ENCODE data around the gene PTK6.

Gene PTK6

DNA sequence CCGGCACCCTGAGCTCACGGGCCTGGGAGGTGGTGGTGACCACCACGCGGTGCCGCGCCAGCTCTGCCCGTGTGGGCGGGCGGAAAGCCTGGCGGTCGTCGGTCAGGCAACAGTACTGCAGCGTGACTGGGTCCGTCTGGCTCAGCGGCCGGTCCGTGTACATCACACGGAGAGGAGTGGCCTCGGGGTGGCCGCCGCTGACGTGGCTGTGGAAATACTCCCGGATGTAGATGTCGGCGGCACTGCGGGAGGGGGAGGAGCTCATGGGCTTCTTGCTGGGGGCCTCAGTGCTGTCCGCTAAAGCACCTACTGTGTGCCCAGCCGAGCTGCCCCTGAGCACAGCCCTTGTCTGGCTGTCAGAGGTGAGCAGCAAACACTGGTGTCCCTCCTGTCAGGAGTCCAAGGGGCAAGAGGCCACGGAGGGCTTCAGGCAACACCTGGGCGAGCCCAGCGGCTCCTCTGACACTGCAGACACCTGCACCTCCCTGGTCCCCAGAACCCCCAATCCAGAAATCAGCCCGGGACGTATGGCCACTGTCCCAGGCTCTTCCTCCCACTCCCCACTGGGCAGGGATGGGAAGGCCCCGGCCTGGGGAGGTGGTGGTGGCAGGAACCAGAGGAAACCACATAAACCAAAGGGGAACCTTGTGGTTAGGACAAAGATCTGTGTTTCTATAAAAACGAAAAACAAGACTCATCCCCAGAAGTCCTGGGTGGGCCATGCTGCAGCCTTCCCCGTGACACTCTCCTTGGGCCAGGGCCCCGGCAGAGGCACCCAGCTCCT lies 30.4 kb upstream of the PTK6 start:
- Histone ChIP-seq H3K9ac (ENCODE audit: low read length) (no peak overlapping the region), H3K9me3 (ENCODE audit: control insufficient read depth, low read depth, low read length) (no peaks in the 10 kb centered on the region), H3K27ac (ENCODE audit: low read length) (no peak overlapping the region), H3K27me3 (ENCODE audit: control insufficient read depth, insufficient read depth, low read length) (no peaks in the 10 kb centered on the region), H3K4me1 (ENCODE audit: control insufficient read depth, low read depth, low read length) (no peaks in the 10 kb centered on the region), H3K36me3 (ENCODE audit: control insufficient read depth, low read depth, low read length) (no peaks in the 10 kb centered on the region), H3K4me3 (ENCODE audit: low read length) (no peak overlapping the region)

DNA sequence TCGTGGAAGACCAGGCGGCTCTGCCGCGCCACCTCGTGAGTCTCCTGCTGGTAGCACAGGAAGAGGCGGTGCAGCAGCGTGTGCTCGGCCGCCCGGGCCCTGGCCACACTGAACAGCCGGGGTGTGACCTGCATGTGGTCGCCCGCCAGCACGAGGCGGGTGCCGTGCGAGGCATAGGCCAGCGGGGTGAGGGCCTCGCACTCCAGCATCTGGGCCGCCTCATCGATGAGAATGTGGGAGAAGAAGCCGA lies 29.9 kb upstream of the PTK6 start:
- Histone ChIP-seq H3K36me3 (ENCODE audit: control insufficient read depth, low read depth, low read length) (no peaks in the 10 kb centered on the region), H3K9me3 (ENCODE audit: control insufficient read depth, low read depth, low read length) (no peaks in the 10 kb centered on the region), H3K4me1 (ENCODE audit: control insufficient read depth, low read depth, low read length) (no peaks in the 10 kb centered on the region), H3K27me3 (ENCODE audit: control insufficient read depth, insufficient read depth, low read length) (no peaks in the 10 kb centered on the region), H3K27ac (ENCODE audit: low read length) (no peak overlapping the region), H3K9ac (ENCODE audit: low read length) (no peak overlapping the region), H3K4me3 (ENCODE audit: low read length) (no peak overlapping the region)

DNA sequence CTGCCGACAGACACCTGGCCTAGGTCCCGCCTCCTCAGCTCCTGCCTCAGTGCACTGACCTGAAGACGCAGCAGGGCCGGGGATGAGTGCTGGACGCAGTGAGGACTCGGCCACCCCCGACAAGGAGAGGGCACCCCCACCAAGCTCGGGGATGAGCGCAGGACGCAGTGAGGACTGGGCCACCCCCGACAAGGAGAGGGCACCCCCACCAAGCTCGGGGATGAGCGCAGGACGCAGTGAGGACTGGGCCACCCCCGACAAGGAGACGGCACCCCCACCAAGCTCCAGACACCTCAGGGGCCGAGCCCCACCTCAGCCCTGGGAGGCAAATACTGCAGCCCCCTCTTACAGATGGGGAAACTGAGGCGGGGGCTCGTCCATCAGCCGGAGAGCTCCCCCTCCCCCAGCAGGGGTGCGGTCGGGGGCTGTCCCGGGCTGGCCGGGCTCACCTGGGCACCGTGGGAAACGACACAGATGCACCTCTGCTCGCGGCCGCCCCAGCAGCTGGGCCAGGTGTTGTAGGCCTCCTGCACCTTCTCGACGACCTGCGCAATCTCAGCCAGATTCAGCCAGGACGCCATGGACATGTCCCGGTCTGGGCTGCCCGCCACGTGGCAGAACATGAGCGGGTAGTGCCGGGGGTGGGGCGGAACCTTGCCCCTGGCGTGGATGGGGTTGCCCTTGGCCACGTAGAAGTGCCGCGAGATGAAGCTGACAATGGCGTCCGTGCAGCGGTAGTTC lies 29.4 kb upstream of the PTK6 start:
- Histone ChIP-seq H3K36me3 (ENCODE audit: control insufficient read depth, low read depth, low read length) (no peaks in the 10 kb centered on the region), H3K4me1 (ENCODE audit: control insufficient read depth, low read depth, low read length) (no peaks in the 10 kb centered on the region), H3K27ac (ENCODE audit: low read length) (no peak overlapping the region), H3K27me3 (ENCODE audit: control insufficient read depth, insufficient read depth, low read length) (no peaks in the 10 kb centered on the region), H3K4me3 (ENCODE audit: low read length) (no peak overlapping the region), H3K9ac (ENCODE audit: low read length) (no peak overlapping the region), H3K9me3 (ENCODE audit: control insufficient read depth, low read depth, low read length) (no peaks in the 10 kb centered on the region)

DNA sequence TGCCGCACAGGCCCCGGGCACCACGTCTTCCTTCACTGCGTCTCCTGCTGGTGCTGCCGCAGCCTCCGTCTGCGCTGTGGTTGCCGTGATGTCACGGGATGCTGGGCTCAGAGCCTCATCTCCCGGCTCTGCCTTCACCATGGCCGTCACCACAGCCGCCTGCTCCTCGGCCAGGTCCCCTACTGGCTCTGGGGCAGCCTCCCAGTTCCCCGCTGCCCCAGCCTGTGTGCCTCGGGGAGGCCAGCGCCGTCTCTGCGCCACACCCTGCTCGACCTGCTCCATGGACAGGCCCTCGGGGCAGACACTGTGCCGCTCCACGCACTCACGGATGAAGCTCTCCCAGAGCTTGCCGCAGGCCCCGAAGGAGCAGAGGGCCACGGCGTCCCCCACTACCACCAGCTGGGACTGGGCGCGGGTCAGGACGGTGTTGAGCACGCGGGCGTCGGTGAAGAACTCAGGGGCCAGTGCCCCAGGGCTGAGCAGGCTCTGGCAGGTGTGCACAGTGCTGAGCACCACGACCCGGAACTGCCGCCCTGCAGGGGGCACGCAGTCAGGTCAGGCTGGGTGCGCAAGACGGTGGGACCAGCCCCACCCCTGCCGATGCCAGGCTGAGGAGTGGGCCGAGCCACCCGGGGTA lies 28.6 kb upstream of the PTK6 start:
- Histone ChIP-seq H3K4me1 (ENCODE audit: control insufficient read depth, low read depth, low read length) (no peaks in the 10 kb centered on the region), H3K4me3 (ENCODE audit: low read length) (no peak overlapping the region), H3K27me3 (ENCODE audit: control insufficient read depth, insufficient read depth, low read length) (no peaks in the 10 kb centered on the region), H3K9me3 (ENCODE audit: control insufficient read depth, low read depth, low read length) (no peaks in the 10 kb centered on the region), H3K36me3 (ENCODE audit: control insufficient read depth, low read depth, low read length) (no peaks in the 10 kb centered on the region), H3K27ac (ENCODE audit: low read length) (no peak overlapping the region), H3K9ac (ENCODE audit: low read length) (no peak overlapping the region)

DNA sequence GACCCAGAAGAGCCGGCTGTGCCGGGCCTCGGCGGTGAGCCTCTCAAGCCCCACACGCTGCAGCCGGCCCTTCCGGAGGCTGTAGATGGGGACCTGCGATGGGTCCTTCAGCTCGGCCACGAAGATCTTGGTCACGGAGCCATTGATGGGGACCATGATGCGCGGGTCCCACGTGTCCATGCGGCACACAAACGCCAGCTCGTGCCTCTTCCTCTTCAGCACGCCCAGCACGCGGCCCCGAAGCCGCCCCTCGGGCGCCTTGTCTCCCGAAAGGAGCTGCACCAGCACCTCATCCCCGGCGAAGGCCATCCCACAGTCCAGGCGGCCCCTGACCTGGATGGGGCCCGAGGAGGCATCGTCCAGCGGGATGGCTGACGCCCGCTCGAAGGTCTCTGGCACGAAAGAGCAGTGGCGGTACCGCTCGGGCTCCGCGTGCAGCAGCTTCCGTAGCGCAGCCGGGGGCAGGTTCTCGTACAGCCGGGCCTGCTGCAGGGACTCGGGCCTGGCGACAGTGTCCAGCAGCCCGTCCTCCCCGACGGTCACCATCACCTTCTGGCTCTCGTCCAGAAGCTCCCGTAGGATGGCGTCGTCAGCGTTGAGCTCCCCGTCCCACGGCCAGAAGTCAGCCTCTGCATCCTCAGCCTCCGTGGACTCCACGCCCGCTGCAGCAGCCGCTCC lies 28.0 kb upstream of the PTK6 start:
- Histone ChIP-seq H3K36me3 (ENCODE audit: control insufficient read depth, low read depth, low read length) (no peaks in the 10 kb centered on the region), H3K9me3 (ENCODE audit: control insufficient read depth, low read depth, low read length) (no peaks in the 10 kb centered on the region), H3K4me1 (ENCODE audit: control insufficient read depth, low read depth, low read length) (no peaks in the 10 kb centered on the region), H3K9ac (ENCODE audit: low read length) (no peak overlapping the region), H3K4me3 (ENCODE audit: low read length) (no peak overlapping the region), H3K27ac (ENCODE audit: low read length) (no peak overlapping the region), H3K27me3 (ENCODE audit: control insufficient read depth, insufficient read depth, low read length) (no peaks in the 10 kb centered on the region)

DNA sequence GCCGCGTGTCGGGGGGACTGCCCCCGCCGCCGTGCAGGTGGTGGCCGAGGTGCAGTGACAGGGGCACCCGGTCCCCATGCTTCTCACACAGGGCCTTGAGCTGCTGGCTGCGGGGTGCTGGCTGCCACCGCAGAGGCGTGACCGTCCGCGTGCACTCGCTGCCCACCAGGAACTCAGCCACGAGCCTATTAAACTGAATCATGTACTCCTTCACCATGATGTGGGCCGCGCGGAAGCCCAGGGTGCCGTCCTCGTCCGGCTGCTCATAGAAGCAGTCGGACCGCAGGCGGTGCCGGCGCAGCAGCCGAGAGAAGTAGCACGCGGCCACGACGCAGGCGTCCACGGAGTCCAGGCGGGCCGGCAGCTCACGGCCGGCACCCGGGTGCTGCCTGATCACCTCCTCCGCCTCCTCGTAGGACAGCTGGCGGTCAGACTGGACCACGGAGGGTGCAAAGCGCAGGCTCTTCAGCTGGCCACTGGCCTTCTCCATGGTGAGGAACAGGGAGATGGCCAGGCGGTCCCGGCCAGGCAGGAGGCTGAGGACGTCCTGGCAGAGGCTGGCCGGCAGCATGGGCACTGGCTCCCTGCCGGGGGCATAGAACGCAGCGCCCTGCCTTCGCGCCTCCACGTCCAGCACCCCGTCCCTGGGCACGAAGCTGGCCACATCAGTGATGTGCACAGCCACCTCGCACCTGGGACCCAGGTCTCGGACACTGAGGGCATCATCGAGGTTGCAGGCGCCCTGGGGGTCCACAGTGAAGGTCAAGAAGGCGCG lies 27.0 kb upstream of the PTK6 start:
- no peak overlapping the region for H3K27ac ChIP-seq (ENCODE audit: low read length)
- no peaks in the 10 kb centered on the region for H3K36me3 ChIP-seq (ENCODE audit: control insufficient read depth, low read depth, low read length)
- H3K4me1 ChIP-seq (ENCODE audit: control insufficient read depth, low read depth, low read length), result no peaks in the 10 kb centered on the region
- no peak overlapping the region for H3K4me3 ChIP-seq (ENCODE audit: low read length)
- H3K9me3 ChIP-seq (ENCODE audit: control insufficient read depth, low read depth, low read length), result no peaks in the 10 kb centered on the region
- H3K27me3 ChIP-seq (ENCODE audit: control insufficient read depth, insufficient read depth, low read length), result no peaks in the 10 kb centered on the region
- no peak overlapping the region for H3K9ac ChIP-seq (ENCODE audit: low read length)

DNA sequence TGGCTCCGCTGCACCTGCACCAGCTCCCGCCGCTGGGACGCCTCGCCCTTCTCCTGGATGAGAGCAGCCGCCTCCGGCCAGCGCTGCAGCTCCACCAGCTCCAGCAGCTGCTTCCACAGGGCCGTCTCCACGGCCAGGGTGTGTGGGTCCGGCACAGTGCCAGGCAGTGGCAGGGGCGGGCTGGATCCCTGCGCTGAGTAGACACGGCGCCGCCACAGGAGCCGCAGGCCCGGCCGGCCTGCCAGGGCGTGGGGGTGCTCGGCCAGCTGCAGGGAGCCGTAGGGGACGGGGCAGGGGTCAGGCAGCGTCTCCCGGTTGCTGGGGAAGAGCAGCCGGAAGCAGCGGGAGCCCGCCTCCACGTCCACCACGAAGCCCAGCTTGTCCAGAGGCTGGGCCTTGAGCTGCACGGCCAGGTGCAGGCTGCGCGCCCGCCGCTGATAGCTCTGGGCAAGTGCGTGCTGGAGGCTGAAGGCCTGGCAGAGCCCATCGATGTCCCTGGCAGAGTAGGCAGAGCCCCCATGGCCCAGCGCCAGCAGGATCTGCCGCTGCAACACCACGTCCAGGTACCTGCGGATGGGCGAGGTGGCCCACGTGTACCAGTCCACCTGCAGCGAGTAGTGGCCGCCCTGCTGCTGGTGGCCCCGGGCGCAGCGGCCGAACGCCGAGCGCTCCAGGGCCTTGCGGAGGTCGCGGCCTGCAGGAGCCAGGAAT lies 26.2 kb upstream of the PTK6 start:
- Histone ChIP-seq H3K9ac (ENCODE audit: low read length) (no peak overlapping the region), H3K27ac (ENCODE audit: low read length) (no peak overlapping the region), H3K36me3 (ENCODE audit: control insufficient read depth, low read depth, low read length) (no peaks in the 10 kb centered on the region), H3K4me1 (ENCODE audit: control insufficient read depth, low read depth, low read length) (no peaks in the 10 kb centered on the region), H3K27me3 (ENCODE audit: control insufficient read depth, insufficient read depth, low read length) (no peaks in the 10 kb centered on the region), H3K9me3 (ENCODE audit: control insufficient read depth, low read depth, low read length) (no peaks in the 10 kb centered on the region), H3K4me3 (ENCODE audit: low read length) (no peak overlapping the region)

DNA sequence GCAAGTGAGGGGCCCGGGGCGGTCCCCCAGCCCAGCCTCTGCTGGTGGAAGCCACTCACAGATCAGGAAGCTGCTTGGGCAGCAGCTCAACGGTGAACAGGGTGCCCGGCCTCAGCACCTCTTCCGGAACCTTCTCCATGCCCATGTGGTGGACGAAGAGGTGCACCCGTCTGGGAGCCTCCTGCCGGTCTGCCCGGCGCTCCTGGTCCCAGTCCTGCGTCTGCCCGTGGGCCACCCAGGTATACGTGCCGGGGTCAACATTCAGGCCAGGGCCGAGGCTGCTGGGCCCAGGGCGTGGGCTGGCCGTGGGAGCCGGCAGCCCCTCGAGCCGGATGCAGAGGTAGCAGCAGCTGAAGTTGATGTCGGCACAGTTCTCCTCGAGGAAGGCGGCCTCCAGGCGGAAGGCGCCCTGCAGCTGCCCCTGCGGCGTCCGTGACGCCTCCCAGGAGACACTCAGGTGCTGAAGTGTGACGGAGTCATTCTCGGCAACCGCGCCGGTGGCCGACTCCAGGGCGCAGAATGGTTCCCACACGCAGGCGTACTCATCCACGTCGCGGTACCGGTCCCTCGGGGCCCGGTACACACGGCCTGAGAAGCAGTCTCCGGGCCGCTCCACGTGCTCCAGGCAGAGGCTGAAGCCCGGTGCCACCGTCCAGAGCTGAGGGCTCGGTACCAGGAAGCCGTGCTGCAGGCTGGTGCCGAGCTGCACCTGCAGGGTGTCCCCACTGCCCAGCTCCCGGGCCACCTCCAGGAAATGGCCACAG lies 25.5 kb upstream of the PTK6 start:
- Histone ChIP-seq H3K4me1 (ENCODE audit: control insufficient read depth, low read depth, low read length) (no peaks in the 10 kb centered on the region), H3K4me3 (ENCODE audit: low read length) (no peak overlapping the region), H3K9me3 (ENCODE audit: control insufficient read depth, low read depth, low read length) (no peaks in the 10 kb centered on the region), H3K9ac (ENCODE audit: low read length) (no peak overlapping the region), H3K27ac (ENCODE audit: low read length) (no peak overlapping the region), H3K27me3 (ENCODE audit: control insufficient read depth, insufficient read depth, low read length) (no peaks in the 10 kb centered on the region), H3K36me3 (ENCODE audit: control insufficient read depth, low read depth, low read length) (no peaks in the 10 kb centered on the region)

DNA sequence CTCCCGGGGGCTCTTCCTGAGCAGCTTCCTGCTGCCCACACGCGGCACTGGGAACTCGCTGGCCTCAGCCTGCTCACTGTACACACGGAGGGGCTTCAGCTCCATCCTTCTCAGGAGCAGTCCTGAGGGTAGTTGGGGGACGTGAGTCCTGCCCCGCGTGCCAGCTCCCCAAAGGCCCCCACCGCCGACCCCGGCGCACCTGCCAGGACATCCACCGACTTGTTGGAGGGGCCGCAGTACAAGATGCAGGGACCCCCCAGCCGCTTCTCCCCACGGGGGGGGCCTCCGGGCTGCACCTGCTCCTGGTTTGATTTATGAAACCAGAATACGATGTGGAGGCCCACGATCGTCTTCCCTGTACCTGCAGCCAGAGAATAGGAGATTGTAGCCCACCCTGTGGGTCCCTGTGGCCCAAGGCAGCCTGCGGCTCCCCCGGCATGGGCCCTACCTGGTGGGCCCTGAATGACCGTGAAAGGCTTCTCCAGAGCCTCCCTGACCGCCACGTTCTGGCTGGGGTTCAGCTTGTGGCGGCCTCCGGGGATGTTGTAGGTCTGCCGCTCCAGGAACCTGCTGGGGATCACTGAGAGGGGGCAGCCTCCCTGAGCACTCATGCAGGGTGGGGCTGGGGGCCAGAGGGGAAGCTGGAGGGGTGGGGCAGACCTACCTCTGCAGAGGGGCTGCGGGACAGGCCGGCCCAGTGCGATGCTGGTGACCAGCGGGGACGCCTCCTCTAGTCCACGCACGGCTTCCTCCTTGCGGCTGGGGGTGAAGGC lies 24.6 kb upstream of the PTK6 start:
- no peaks in the 10 kb centered on the region for H3K36me3 ChIP-seq (ENCODE audit: control insufficient read depth, low read depth, low read length)
- no peaks in the 10 kb centered on the region for H3K4me1 ChIP-seq (ENCODE audit: control insufficient read depth, low read depth, low read length)
- no peaks in the 10 kb centered on the region for H3K27me3 ChIP-seq (ENCODE audit: control insufficient read depth, insufficient read depth, low read length)
- H3K9me3 ChIP-seq (ENCODE audit: control insufficient read depth, low read depth, low read length), result no peaks in the 10 kb centered on the region
- no peak overlapping the region for H3K9ac ChIP-seq (ENCODE audit: low read length)
- H3K4me3 ChIP-seq (ENCODE audit: low read length), result no peak overlapping the region
- no peak overlapping the region for H3K27ac ChIP-seq (ENCODE audit: low read length)
